Liver (tissue), 9 donors: Measurements from ENCODE around the gene NLRP6. TPM values are rescaled to one million over a fixed set of nuclear protein-coding genes. Genes with fewer than 3 reads are reported as not detected.

Experiments used
- DNase-seq: peaks from one replicate; pipeline ENCODE4 v3.0.0-alpha.2; 2017; ENCODE audit warnings: low spot score
- H3K27ac ChIP-seq, 2 donors: one replicate each; pipeline ENCODE4 v1.7.0; 2013; ENCODE audit warnings: inconsistent platforms in 2 of 2, low read length in 2 of 2, control low read depth in 1 of 2, low read depth in 1 of 2, mild to moderate bottlenecking in 1 of 2
- H3K27me3 ChIP-seq, 4 donors: one replicate each; pipeline versions ENCODE4 v1.6.1 to v1.7.0; 2013; ENCODE audit warnings: low read length in 3 of 4, inconsistent platforms in 1 of 4, mild to moderate bottlenecking in 1 of 4, moderate library complexity in 1 of 4; ENCODE audit not compliant: control insufficient read depth in 4 of 4, insufficient read depth in 4 of 4
- H3K36me3 ChIP-seq, 4 donors: one replicate each; pipeline versions ENCODE4 v1.6.1 to v1.7.0; 2013; ENCODE audit warnings: low read length in 3 of 4, mild to moderate bottlenecking in 3 of 4, low read depth in 1 of 4, moderate library complexity in 1 of 4; ENCODE audit not compliant: control insufficient read depth in 4 of 4, insufficient read depth in 3 of 4
- H3K4me1 ChIP-seq, 4 donors: one replicate each; pipeline versions ENCODE4 v1.6.1 to v1.7.0; 2013; ENCODE audit warnings: low read length in 3 of 4, mild to moderate bottlenecking in 3 of 4, moderate library complexity in 1 of 4; ENCODE audit not compliant: control insufficient read depth in 4 of 4, insufficient read depth in 4 of 4
- H3K4me3 ChIP-seq, 3 donors: one replicate each; pipeline versions ENCODE4 v1.6.1 to v1.7.0; 2013; ENCODE audit warnings: low read length in 3 of 3, control low read depth in 1 of 3, low read depth in 1 of 3, mild to moderate bottlenecking in 1 of 3
- H3K9ac ChIP-seq, 2 donors: one replicate each; pipeline ENCODE4 v1.7.0; 2013; ENCODE audit warnings: low read length in 2 of 2, mild to moderate bottlenecking in 2 of 2, moderate library complexity in 2 of 2, control low read depth in 1 of 2, low read depth in 1 of 2
- H3K9me3 ChIP-seq, 4 donors: one replicate each; pipeline versions ENCODE4 v1.6.1 to v1.7.0; 2013; ENCODE audit warnings: low read length in 3 of 4; ENCODE audit not compliant: control insufficient read depth in 4 of 4
- ATF3 ChIP-seq: IDR thresholded peaks from 2 replicates; pipeline ENCODE4 v1.6.1; 2016; ENCODE audit warnings: antibody characterized with exemption
- CTCF ChIP-seq: fragments of 150-350 bp; IDR thresholded peaks from 2 replicates; pipeline ENCODE4 v1.5.1; 2017; ENCODE audit warnings: improper control_type of control experiment, low read depth, low read length; ENCODE audit not compliant: missing input control
- EGR1 ChIP-seq, 2 donors: IDR thresholded peaks; 2 replicates each; pipeline ENCODE4 v1.6.1; 2016 to 2018; ENCODE audit warnings: antibody characterized with exemption in 2 of 2, low read depth in 2 of 2
- FOXA1 ChIP-seq: IDR thresholded peaks from 2 replicates; pipeline ENCODE4 v1.6.1; 2016; ENCODE audit warnings: antibody characterized with exemption
- FOXA2 ChIP-seq: IDR thresholded peaks from 2 replicates; pipeline ENCODE4 v1.6.1; 2016; ENCODE audit warnings: antibody characterized with exemption
- GABPA ChIP-seq, 2 donors: IDR thresholded peaks in 1 of 2; conservative IDR thresholded peaks in 1 of 2; 2 replicates each; pipeline ENCODE4 v1.6.1; 2016; ENCODE audit warnings: antibody characterized with exemption in 2 of 2, mild to moderate bottlenecking in 1 of 2, moderate library complexity in 1 of 2
- HNF4A ChIP-seq, 2 donors: conservative IDR thresholded peaks; 2 replicates each; pipeline ENCODE4 v1.6.1; 2016; ENCODE audit warnings: antibody characterized with exemption in 2 of 2, mild to moderate bottlenecking in 2 of 2
- HNF4G ChIP-seq: IDR thresholded peaks from 2 replicates; pipeline ENCODE4 v1.6.1; 2016; ENCODE audit warnings: antibody characterized with exemption
- JUND ChIP-seq, 2 donors: IDR thresholded peaks; 2 replicates each; pipeline ENCODE4 v1.6.1; 2016; ENCODE audit warnings: antibody characterized with exemption in 2 of 2
- MAX ChIP-seq: IDR thresholded peaks from 2 replicates; pipeline ENCODE4 v1.6.1; 2016; ENCODE audit warnings: antibody characterized with exemption
- NR2F2 ChIP-seq: IDR thresholded peaks from 2 replicates; pipeline ENCODE4 v1.6.1; 2016; ENCODE audit warnings: antibody characterized with exemption
- RAD21 ChIP-seq, 2 donors: IDR thresholded peaks; 2 replicates each; pipeline ENCODE4 v1.6.1; 2016; ENCODE audit warnings: antibody characterized with exemption in 2 of 2, mild to moderate bottlenecking in 2 of 2
- REST ChIP-seq: IDR thresholded peaks from 2 replicates; pipeline ENCODE4 v1.6.1; 2016; ENCODE audit warnings: antibody characterized with exemption, mild to moderate bottlenecking
- RXRA ChIP-seq, 2 donors: IDR thresholded peaks; 2 replicates each; pipeline ENCODE4 v1.6.1; 2017 to 2018; ENCODE audit warnings: antibody characterized with exemption in 2 of 2, mild to moderate bottlenecking in 1 of 2
- SP1 ChIP-seq: IDR thresholded peaks from 2 replicates; pipeline ENCODE4 v1.6.1; 2018; ENCODE audit warnings: antibody characterized with exemption, mild to moderate bottlenecking
- TAF1 ChIP-seq: conservative IDR thresholded peaks from 2 replicates; pipeline ENCODE4 v1.6.1; 2016; ENCODE audit warnings: antibody characterized with exemption, mild to moderate bottlenecking
- YY1 ChIP-seq: IDR thresholded peaks from 2 replicates; pipeline ENCODE4 v1.6.1; 2016; ENCODE audit warnings: antibody characterized with exemption, mild to moderate bottlenecking
- ZBTB33 ChIP-seq: IDR thresholded peaks from 2 replicates; pipeline ENCODE4 v1.6.1; 2016; ENCODE audit warnings: antibody characterized with exemption
- WGBS: extraction: QIAGEN DNeasy Blood & Tissue Kit; methylation state at CpG from one replicate; pipeline ENCODE4 v1.1.7; 2013; 5-methylcytosine and 5-hydroxymethylcytosine counted together
- polyA plus RNA-seq, 2 donors: library from polyadenylated mRNA; stranded (reverse) in 1 of 2; unstranded in 1 of 2; fragments of 200-250 nt in 1 of 2; fragments of >200 nt in 1 of 2; fragmentation: Nextera tagmentation in 1 of 2; extraction: Ambion mirVana in 1 of 2; gene quantifications; one replicate each; pipeline versions ENCODE4 v1.2.1 to v1.2.3, GENCODE V29; 2013 to 2015
- total RNA-seq, 2 donors: library from RNA; depleted of rRNA; stranded (reverse); fragments of >200 nt; gene quantifications; one replicate each; pipeline ENCODE4 v1.2.3, GENCODE V29; 2014
- donor health status: healthy.
- donor health status: healthy.
- donor health status: healthy.
- donor health status: healthy.
- donor health status: healthy.

Gene NLRP6
- total and polyA plus RNA-seq, 4 donors: 0.05 to 5.7 (median 0.97) TPM

- WGBS: 68% methylated on average over 40 of the region's 40 CpGs
- Histone ChIP-seq H3K9ac (no peak within 1 kb of the TSS), H3K36me3 (no peaks in the 10 kb centered on the region), H3K4me1 (no peaks in the 10 kb centered on the region), H3K9me3 (no peaks in the 10 kb centered on the region), H3K27me3 (no peaks in the 10 kb centered on the region), H3K4me3 (no peak within 1 kb of the TSS), H3K27ac (no peak within 1 kb of the TSS)
- no peak for DNase-seq
- TF ChIP-seq EGR1 (IDR thresholded peaks at IDR 0.05; ENCODE audit: low read depth in 2 of 2) (no peak), JUND (IDR thresholded peaks at IDR 0.05) (no peak), RXRA (IDR thresholded peaks at IDR 0.05) (no peak), GABPA (IDR thresholded peaks at IDR 0.05 in 1 of 2, conservative IDR thresholded peaks at IDR 0.05 in 1 of 2) (no peak), SP1 (no peak), TAF1 (no peak), MAX (no peak), HNF4G (no peak), REST (no peak), ATF3 (no peak), HNF4A (conservative IDR thresholded peaks at IDR 0.05) (no peak), NR2F2 (no peak), FOXA2 (no peak), YY1 (no peak), CTCF (no peak), FOXA1 (no peak), RAD21 (IDR thresholded peaks at IDR 0.05) (no peak), ZBTB33 (no peak)
Measured at GRCh38 chr11:299081-299891, 21.1 kb downstream of the NLRP6 start, which contains the start of gene IFITM5. TSS of gene IFITM5 (minus strand) at chr11:299526. CDS start at chr11:299490, 36 bp downstream.
